LoVo (cell line): Measurements from ENCODE around the gene HACD2.
A peak's percentile ranks its signal among the peaks of the same experiment; 100 is the strongest.
"Not testable (repeated sequence)": the region's sequence is repeated elsewhere in the genome, so short reads cannot be mapped to it uniquely, and the experiment has no call there.

Experiments used
- DNase-seq: peaks from one replicate; pipeline ENCODE4 v3.0.0-alpha.2; 2016; ENCODE audit warnings: low spot score

The HACD2 gene

DNA sequence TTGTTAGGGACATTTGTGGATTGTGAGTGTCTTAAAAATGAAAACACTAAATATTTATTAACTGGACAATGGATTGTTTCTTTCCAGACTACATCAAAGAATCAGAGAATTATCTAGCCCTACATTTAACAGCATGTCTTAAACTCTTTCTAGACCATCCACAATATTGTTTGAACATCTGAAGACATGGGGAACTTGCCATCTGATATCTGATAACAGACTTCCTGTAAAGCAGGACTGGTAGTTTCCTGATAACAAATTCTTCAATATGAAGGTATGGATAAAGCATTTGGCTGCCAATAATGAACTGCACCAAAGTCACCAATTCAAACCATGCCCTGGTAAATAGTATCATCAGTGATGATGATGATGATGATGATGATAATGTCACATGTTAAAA, 26.2 kb upstream of the HACD2 start:
- DNase-seq, result no peak

DNA sequence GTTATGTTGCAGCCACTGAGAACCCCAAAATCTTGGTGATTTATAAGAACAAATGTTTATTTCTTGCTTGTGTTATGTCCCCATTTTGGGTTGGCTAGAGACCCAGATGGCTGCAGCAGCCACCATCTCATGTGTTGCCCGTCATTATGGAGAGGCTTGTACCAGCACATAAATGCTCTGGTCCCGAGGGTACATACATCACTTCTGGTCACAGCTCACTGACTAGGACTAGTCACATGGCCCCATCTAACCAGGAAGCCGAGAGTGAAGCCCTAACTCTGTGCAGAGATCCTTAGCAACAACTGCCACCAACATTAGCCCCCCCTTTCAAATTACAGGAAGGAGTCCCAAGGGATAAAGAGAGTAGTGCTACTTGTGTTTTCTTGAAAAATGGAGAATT, 25.5 kb upstream of the HACD2 start:
- DNase-seq, result no peak

DNA sequence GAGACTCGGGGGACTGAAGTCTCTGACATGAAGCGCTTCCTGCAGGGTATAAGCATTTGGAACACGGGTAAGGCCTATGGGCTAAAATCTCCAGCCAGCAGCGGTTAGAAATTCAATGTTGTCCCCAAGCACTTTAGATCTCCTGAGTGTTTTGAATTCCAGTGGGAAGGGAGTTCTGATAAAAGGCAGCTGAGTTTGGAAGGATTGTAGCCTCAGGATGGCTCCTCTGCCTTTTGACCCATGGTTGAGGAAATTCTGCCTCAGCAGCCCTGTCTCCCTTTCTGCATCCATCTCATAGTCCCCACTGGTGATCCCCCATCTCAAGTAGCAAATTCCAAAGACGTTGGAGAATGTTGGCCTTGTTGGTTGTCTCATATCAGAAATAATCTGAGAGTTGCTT, 24.2 kb upstream of the HACD2 start:
- DNase-seq, result no peak

DNA sequence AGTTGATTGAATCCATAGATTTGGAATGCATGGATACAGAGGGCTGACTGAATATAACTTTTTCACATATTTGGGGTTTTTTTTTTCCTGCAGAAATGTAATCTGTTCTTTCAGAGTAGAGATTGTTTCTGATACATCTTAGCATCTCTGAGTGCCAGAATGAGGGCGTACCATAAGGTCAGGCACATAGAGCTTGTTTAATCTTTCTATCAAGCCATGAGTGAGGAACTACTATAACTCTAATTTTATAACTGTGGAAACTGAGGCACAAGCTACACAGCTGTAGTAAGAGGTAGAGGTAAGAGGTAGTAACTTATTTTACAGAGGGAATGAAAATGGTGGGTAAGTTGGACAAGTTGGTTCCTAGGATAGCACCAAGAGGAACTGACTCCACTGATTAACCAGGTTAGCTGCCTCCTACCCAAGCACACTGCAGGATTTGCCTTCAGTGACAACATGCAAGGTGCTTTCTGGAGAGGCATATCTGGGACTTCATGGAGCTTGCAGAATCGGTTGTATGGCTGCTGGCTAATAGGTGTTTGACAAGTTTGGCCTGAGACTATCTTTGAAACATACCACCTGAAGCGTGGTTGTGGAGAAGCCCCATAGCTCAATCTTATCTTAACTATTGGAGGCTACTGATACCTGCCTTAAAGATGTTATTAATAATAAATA, 23.5 kb upstream of the HACD2 start:
- no peak for DNase-seq

DNA sequence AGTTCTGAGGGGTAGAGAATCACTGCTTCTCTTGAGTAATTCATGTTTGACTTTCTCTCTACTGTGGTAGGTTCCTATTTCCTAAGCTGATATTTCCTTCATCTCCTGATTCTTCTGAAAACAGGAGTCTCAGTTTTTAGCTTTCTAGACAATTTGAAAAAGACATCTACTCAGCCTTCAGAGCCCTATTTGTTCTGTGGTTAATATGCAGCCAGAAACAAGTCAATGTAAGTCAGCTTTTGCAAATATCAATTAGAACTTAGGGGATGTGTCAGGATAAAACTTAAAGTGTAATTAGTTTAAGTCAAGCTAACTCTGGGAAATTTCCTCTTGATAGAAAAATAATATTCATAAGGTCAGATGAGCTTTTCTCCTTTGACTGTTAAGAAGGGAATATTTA, 21.7 kb upstream of the HACD2 start:
- DNase-seq, result no peak

DNA sequence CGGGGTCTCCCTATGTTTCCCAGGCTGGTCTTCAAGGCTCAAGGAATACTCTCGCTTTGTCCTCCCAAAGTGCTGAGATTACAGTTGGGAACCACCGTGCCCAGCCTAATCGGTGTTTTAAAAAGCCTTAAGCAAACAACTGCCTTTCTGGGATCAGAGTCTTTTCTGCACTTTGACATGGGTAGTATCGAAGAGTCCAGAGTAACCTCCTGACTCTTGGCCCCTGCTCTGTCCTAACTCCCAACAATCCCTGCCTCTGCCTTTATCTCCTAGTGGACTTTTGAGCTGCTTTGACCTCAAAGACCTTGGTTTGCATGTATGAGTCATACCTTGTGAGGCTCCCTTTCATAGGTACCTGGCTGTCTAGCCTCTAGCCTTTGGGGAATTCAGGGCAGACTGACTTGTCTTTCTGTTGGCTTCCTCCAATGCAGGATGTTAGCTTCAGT, 21.0 kb upstream of the HACD2 start:
- peak; percentile 62 for DNase-seq

DNA sequence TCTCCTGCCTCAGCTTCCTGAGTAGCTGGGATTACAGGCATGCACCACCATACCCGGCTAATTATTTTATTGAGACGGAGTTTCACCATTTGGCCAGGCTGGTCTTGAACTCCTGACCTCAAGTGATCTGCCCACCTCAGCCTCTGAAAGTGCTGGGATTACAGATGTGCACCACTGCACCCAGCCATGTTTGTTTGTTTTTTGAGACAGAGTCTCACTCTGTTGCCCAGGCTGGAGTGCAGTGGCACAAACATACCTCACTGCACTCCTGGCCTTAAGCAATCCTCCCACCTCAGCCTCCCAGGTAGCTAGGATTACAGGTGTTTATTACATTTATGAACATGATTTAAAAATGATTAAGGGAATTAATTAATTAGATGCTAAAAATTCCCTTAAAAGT, 18.3 kb upstream of the HACD2 start:
- not testable (repeated sequence) for DNase-seq

DNA sequence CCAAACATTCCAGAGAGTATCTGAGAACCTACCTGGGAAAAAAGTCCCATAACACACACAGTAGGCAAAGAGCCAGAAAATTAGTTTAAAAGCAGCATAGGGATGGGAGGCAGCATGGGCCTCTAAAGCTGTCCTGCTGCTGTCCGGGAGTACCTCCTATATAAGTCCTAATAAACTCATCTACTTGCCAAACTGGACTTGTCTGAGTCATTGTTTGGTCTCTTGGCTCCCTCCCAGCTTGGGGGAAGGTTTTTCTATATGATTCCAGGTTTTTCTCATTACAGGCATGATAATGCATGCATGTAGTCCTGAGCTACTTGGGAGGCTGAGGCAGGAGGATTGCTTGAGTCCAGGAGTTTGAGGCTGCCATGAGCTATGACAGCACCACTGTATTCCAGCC, 17.5 kb upstream of the HACD2 start:
- DNase-seq, result peak; percentile 85

DNA sequence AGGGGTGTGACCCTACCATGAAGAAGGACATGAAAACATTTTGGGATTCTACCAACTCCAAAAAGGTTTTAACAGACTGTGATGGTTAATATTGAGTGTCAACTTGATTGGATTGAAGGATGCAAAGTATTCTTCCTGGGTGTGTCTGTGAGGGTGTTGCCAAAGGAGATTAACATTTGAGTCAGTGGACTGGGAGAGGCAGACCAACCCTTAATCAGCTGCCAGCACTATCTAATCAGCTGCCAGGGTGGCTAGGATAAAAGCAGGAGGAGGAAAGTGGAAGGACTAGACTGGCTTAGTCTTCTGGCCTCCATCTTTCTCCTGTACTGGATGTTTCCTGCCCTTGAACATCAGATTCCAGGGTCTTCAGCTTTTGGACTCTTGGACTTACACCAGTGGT, 16.0 kb upstream of the HACD2 start:
- DNase-seq, result peak; percentile 59

DNA sequence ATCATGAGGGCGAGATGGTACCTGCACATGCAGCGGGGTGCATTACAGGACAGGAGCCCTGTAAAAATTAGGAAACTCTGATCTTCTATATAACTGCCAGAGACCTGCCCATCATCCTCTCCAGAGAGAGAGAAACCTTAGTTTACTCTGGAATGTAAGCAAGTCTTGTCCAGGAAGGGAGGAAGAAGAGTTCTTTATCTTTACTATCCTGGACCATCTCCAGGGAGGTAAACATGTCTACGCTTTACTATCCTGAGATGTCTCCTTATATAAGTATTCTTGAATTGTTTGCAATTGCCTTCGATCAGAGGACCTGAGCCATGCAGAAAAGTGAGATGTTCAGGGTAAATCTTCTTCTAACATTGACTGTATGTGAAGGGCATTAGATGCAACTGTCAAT, 12.7 kb upstream of the HACD2 start:
- DNase-seq, result no peak

DNA sequence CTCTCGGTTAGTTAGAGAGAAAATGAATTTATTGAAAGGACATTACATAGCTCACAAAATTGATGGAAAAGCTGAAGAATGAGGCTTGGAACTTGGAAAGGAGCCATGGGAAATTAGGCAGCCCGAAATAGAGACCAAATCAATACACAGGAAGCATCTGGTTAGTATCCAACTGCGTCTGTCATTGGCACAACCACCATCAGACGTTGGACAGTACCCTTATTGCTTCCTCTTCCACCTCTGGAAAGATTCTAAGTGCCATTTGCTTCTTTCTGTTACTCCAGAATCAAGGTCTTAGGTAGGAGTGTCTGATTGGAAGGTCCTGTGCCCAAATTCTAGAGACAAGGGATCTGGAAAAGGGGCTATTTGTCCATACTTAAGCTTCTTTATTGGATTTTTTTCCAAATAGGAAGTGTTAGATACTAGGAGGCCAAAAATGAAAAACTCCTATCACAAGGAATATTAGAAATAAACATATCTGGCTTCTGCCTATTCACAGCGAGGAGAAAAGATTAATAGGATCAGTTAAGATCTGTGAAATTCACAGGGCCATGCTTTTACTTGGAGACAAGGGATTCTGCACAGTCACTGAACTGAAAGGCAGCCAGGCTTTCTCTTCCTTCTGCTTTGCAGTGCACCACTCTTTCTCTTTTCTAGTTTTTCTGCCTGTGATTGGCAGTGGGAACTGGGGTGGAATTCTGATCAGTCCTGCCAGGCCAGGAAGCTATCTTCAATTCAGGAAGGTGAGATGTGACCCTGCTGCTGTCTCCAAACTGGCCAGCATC, 10.7 kb upstream of the HACD2 start:
- no peak for DNase-seq

DNA sequence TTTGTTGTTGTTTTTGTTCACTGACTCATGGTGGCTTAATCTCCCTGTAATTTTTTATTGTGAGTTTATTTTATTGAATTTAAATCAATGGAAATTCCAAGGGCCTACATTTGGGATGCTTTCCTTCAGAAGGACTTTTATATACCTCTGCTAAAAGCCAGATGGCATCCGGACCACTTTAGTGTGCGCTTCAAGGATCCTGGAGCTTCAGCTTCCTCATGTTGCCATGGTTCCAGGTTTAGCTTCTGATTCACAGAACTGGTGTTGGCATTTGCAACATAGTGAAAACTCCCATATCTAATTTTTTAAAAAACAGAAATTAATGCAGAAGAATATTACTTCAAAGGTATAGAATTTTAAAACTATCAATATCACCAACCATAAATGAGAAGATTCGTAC, 8.5 kb upstream of the HACD2 start:
- DNase-seq, result no peak

DNA sequence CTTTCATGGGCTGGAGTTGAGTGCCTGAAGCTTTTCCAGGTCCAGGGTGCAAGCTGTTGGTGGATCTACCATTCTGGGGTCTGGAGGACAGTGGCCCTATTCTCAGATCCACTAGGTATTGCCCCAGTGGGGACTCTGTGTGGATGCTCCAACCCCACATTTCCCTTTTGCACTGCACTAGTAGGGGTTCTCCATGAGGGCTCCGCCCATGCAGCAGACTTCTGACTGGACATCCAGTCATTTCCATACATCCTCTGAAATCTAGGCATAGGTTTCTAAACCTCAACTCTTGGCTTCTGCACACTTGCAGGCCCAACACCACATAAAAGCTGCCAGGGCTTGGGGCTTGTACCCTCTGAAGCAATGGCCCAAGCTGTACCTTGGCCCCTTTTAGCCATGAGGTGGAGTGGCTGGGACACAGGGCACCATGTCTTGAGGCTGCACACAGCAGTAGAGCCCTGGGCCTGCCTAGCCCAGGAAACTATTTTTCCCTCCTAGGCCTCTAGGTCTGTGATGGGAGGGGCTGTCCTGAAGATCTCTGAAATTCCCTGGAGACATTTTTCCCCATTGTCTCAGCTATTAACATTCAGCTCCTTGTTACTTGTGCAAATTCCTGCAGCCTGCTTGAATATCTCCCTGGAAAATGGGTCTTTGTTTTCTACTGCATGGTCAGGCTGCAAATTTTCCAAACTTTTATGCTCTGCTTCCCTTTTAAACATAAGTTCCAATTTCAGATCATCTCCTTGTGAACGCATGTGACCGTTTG, 6.0 kb upstream of the HACD2 start:
- no peak for DNase-seq

DNA sequence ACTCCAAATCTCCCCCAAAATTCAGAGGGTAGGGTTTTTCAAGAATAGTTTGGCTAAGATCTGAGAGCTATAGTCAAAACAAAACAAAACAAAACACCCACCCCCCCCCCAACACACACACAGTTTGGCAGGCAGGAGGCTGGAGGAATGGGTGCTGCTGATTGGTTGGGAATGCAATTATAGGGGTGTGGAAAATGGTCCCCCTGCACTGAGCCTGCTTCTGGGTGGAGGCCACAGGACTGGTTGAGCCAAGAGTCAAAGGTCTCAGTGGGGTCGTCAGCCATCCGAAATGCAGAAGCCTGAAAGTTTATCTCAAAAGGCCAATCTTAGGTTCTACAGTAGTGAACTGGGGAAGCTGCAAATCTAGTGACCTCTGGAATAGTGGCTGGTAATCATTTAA, 2.5 kb upstream of the HACD2 start:
- no peak for DNase-seq

DNA sequence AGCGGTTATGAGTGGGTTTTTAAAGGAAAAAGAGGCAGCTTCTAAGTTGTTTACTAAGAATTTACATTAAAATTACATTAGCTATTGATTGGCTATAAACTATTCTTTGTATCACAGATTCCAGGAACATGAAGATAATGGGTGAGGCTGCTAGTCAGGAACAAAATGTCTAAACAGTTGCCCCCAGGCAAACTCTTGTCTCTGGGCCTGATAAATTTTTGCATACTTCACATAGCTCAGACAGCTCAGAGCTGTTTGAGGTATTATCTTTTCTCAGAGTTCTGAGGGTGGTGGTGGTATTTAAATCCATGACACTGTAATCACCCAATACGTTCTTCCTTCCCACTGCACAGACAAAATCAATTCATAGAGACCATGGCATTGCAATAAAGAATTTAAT, 2.1 kb upstream of the HACD2 start:
- DNase-seq, result no peak

DNA sequence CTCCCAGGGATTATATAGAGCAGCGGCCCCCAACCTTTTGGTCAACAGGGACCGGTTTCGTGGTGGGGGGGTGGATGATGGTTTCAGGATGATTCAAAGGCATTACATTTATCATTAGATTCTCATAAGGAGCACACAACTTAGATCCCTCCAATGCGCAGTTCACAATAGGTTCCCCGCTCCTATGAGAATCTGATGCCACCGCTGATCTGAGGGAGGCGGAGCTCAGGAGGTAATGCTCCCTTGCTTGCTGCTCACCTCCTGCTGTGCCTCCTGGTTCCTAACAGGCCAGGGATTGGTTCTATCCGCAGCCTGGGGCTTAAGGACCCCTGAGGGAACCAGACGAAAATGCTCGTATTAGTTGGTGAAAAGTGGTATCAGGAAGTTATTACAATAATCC, 1.3 kb upstream of the HACD2 start:
- peak; percentile 76 for DNase-seq

DNA sequence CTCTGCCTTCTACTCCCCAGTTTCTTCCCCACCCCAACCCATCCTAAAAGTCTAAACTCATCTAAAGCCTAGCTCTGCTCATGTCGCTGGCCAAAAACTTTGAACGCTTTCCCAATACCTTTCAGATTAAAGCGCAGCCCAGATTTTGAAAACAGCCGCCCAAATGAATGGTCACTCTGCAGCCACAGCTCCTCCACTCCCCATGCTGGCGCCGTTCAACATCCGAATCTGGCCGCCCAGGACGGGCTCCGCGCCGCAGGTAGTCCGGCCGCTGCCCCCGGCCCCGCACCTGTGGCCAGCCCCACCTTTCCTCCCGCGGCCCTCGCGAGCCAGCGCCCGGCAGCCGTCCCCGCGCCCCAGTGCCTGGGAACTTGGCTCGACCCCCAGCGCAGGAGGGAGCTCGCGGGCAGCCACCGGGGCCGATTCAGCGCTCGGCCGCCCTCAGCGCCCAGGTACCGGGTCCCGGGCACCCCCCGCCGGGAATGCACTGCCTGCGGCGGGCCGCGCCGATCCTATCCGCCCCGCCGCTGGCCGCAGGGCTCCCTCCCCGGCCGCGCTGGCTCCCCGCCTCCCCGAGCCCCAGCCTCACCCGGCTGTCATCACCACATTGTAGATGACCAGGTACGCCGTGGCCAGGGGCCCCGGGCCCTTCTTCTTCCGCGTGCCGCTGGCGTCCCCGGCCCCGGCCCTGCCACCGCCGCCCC, 417 bp downstream of the HACD2 start:
- no peak for DNase-seq

DNA sequence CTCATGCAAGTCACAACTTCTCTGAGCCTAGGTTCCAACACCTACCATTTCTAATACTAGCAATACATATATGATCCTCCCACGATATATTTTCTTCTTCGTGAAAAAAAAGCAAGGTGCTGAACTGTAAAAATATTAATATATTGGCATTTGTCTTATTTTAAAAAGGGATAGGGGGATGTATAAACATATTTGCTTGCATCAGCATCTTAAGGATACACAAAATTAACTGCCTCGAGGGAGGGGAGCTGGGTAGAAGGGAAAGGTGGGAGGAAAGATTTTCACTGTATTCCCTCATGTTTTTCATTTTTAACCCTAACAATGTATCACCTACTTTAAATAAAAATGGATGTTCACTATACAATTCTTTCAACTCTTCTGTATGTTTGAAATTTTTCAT, 1.3 kb downstream of the HACD2 start:
- no peak for DNase-seq

DNA sequence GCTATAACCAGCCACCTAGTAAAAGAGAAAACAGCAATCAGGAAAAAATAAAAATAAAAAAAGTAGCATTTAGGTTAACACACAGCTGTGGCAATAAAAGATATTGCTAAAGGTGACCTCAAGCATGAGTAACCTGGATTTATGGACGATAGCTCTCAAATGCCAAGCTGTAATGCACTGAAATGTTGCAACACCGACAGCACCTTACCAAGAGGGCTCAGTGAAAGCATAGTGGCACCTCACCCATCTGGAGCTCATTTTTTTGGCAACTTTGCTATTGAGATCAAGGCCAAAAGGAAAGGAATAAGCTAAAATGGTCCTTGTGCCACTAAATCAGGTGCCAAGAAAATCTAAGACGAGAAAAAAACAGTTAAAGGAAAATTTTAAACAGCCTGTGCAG, 2.5 kb downstream of the HACD2 start:
- peak; percentile 20 for DNase-seq

DNA sequence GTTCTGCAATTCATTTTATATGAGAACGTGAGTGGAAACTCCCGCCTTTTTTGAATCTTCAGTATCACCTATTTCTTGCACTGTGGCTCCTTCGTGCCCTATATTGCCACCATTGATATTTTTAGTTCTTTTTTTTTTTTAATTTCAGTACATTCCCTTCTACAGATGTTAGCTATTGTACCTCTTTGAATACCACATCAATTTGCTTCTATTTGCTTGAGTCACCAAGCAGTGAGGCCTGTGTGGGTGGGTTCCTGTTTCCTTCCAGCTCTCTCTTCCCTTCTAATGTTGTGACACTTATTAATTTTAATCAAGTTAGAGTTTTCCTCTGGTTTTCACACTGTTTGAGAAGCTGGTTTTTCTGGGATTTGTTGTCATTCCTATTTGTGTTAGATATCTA, 8.7 kb downstream of the HACD2 start:
- DNase-seq, result no peak

DNA sequence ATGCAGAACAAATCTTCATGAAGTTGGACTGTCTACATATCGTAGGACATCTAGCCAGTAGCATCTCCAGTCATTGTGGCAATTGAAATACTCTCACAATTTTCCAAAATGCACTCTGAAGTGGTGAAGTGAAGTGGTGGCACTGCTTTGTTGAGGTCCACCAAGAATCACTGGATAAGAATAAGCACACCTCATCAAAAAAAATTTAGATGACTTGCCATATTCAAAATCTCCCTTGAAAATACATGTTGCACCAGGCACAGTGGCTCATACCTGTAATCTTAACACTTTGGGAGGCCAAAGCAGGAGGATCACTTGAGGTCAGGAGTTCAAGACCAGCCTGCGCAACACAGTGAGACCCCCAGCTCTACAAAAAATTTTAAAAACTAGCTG, 12.9 kb downstream of the HACD2 start:
- no peak for DNase-seq

DNA sequence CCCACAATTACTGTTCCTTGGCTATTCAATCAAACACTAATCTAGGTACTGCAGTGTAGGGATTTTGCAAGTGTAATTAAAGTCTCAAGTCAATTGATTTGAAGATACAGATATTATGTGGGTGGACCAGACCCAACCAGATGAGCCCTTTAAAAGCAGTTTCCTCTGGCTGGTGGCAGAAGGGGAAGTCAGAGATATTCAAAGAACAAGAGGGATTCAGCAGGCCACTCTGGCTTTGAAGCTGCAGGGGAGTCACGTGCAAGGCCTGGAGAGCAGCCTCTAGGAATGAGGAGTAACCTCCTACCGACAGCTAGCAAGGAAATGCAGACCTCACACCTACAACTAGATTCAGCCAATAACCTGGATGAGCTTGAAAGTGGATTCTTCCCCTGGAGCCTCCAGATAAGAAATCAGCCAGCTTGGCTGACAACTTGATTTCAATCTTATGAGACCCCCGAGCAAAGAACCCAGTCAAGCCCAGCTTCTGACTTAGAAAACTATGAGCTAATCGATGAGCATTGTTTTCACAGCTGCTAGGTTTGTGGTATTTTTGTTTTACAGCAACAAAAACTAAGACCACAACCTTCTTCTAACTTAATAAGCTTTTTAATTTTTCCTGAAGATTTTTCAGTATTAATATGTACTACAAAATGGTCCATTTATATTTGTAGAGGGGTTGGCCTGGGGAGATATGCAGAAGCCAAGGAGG, 13.4 kb downstream of the HACD2 start:
- no peak for DNase-seq
